ENCODE results near the gene PRKD3.

The PRKD3 gene

GRCh38 chr2:37319754-37320609 is 4.7 kb downstream of the PRKD3 start:
- H3K36me3 ChIP-seq (ENCODE audit: low read depth) = peaks cover 32% of the 10 kb centered on the region
- no peak overlapping the region for H3K27ac ChIP-seq (ENCODE audit: poor library complexity, severe bottlenecking)
- no peaks in the 10 kb centered on the region for H3K9me3 ChIP-seq (ENCODE audit: severe bottlenecking)
- no peak for ATAC-seq (ENCODE audit: low read depth)
- no peak for TF ChIP-seq CTCF (IDR thresholded peaks at IDR 0.05; ENCODE audit: poor library complexity, severe bottlenecking)
- no peak overlapping the region for H3K4me3 ChIP-seq (ENCODE audit: severe bottlenecking)
- DNase-seq (ENCODE audit: low spot score) = no peak
- H3K27me3 ChIP-seq (ENCODE audit: insufficient read depth, poor library complexity, severe bottlenecking) = no peaks in the 10 kb centered on the region
- H3K4me1 ChIP-seq (ENCODE audit: insufficient read depth, poor library complexity, severe bottlenecking) = peaks cover 10% of the 10 kb centered on the region

- TF ChIP-seq CTCF (IDR thresholded peaks at IDR 0.05; ENCODE audit: poor library complexity, severe bottlenecking) = no peak
- DNase-seq (ENCODE audit: low spot score) (no peak), ATAC-seq (ENCODE audit: low read depth) (peak; percentile 29; the same call in 1 of the 3 replicates)
- no peak overlapping the region for H3K27ac ChIP-seq (ENCODE audit: poor library complexity, severe bottlenecking)
- H3K4me1 ChIP-seq (ENCODE audit: insufficient read depth, poor library complexity, severe bottlenecking) = peaks cover 10% of the 10 kb centered on the region
- no peaks in the 10 kb centered on the region for H3K9me3 ChIP-seq (ENCODE audit: severe bottlenecking)
- H3K36me3 ChIP-seq (ENCODE audit: low read depth) = peaks cover 36% of the 10 kb centered on the region
- H3K27me3 ChIP-seq (ENCODE audit: insufficient read depth, poor library complexity, severe bottlenecking) = no peaks in the 10 kb centered on the region
- no peak overlapping the region for H3K4me3 ChIP-seq (ENCODE audit: severe bottlenecking)
Observed at GRCh38 chr2:37318401-37318800, 6.2 kb downstream of the PRKD3 start.

GRCh38 chr2:37317746-37318145 is 6.9 kb downstream of the PRKD3 start:
- Histone ChIP-seq H3K9me3 (ENCODE audit: severe bottlenecking) (no peaks in the 10 kb centered on the region), H3K4me1 (ENCODE audit: insufficient read depth, poor library complexity, severe bottlenecking) (peaks cover 7% of the 10 kb centered on the region), H3K27ac (ENCODE audit: poor library complexity, severe bottlenecking) (no peak overlapping the region), H3K4me3 (ENCODE audit: severe bottlenecking) (no peak overlapping the region), H3K36me3 (ENCODE audit: low read depth) (peaks cover 33% of the 10 kb centered on the region), H3K27me3 (ENCODE audit: insufficient read depth, poor library complexity, severe bottlenecking) (no peaks in the 10 kb centered on the region)
- no peak for ATAC-seq (ENCODE audit: low read depth)
- no peak for TF ChIP-seq CTCF (IDR thresholded peaks at IDR 0.05; ENCODE audit: poor library complexity, severe bottlenecking)
- DNase-seq (ENCODE audit: low spot score) = no peak

GRCh38 chr2:37316181-37316580 is 8.5 kb downstream of the PRKD3 start:
- no peaks in the 10 kb centered on the region for H3K4me1 ChIP-seq (ENCODE audit: insufficient read depth, poor library complexity, severe bottlenecking)
- H3K9me3 ChIP-seq (ENCODE audit: severe bottlenecking) = no peaks in the 10 kb centered on the region
- no peak for ATAC-seq (ENCODE audit: low read depth)
- no peak for TF ChIP-seq CTCF (IDR thresholded peaks at IDR 0.05; ENCODE audit: poor library complexity, severe bottlenecking)
- H3K27ac ChIP-seq (ENCODE audit: poor library complexity, severe bottlenecking) = no peak overlapping the region
- H3K4me3 ChIP-seq (ENCODE audit: severe bottlenecking) = no peak overlapping the region
- no peak for DNase-seq (ENCODE audit: low spot score)
- H3K27me3 ChIP-seq (ENCODE audit: insufficient read depth, poor library complexity, severe bottlenecking) = no peaks in the 10 kb centered on the region
- H3K36me3 ChIP-seq (ENCODE audit: low read depth) = peaks cover 26% of the 10 kb centered on the region

GRCh38 chr2:37315364-37315763 is 9.3 kb downstream of the PRKD3 start:
- Histone ChIP-seq H3K27me3 (ENCODE audit: insufficient read depth, poor library complexity, severe bottlenecking) (no peaks in the 10 kb centered on the region), H3K36me3 (ENCODE audit: low read depth) (peaks cover 26% of the 10 kb centered on the region), H3K27ac (ENCODE audit: poor library complexity, severe bottlenecking) (no peak overlapping the region), H3K4me1 (ENCODE audit: insufficient read depth, poor library complexity, severe bottlenecking) (peaks cover 2% of the 10 kb centered on the region), H3K4me3 (ENCODE audit: severe bottlenecking) (no peak overlapping the region), H3K9me3 (ENCODE audit: severe bottlenecking) (no peaks in the 10 kb centered on the region)
- no peak for DNase-seq (ENCODE audit: low spot score)
- TF ChIP-seq CTCF (IDR thresholded peaks at IDR 0.05; ENCODE audit: poor library complexity, severe bottlenecking) = no peak
- ATAC-seq (ENCODE audit: low read depth) = no peak

Data from RWPE2 (cell line).